Measurements from ENCODE around the gene PAXX.
A peak's percentile ranks its signal among the peaks of the same experiment; 100 is the strongest.

Gene PAXX

GRCh38 chr9:136982232-136983051, 9.8 kb upstream of the PAXX start, which contains the start of gene LCNL1:
Gene LCNL1 (plus strand): TSS chr9:136982993. CDS start chr9:136983587, 594 bp downstream.
- no peak for DNase-seq

DNA sequence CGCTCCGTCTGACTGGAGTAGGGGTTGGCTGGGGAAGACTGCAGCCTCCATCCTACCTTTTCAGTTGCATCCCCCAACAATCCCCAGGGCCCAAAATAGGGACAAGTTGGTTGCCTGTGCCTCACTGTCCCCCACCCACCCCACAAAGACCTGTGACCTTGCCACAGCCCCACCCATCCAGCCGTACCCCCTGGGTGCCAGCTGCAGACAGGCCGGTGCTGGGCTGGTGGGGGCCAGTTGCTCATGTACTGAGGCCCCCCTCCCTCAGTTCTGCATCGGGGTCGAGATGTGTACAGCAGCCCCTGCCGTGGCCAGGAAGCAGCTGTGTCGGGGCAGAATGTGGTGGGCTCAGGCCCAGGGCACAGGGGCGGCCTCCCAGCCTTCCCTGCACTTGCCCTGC, 9.1 kb upstream of the PAXX start:
- no peak for DNase-seq

DNA sequence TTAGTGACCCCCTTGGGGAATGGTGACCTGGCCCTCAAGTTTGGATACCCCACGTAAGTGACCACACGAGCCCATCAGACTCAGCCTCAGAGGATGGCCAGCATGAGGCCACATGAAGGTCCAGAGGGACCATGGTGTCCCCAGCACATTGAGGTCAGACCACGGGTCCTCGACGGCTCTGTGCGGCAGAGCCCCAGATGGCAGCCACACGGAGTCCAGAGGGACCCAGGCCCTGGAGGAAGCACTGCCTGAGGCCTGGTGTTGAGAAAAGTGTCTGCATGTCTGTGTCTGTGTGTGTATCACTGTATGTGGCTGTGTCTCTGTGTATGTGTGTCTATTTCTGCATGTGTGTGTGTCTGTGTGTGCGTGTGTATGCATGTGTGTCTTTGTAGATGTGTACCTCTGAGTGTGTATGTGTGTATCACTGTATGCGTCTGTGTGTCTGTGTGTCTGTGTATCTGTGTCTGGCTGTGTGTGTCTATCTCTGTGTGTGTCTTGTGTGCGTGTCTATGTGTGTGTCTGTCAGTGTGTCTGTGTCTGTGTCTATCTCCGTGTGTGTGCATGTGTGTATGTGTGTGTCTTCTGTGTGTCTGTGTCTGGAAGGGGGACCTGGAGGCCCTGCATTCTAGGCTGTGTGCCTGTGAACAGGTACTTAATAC, 8.4 kb upstream of the PAXX start:
- no peak for DNase-seq

DNA sequence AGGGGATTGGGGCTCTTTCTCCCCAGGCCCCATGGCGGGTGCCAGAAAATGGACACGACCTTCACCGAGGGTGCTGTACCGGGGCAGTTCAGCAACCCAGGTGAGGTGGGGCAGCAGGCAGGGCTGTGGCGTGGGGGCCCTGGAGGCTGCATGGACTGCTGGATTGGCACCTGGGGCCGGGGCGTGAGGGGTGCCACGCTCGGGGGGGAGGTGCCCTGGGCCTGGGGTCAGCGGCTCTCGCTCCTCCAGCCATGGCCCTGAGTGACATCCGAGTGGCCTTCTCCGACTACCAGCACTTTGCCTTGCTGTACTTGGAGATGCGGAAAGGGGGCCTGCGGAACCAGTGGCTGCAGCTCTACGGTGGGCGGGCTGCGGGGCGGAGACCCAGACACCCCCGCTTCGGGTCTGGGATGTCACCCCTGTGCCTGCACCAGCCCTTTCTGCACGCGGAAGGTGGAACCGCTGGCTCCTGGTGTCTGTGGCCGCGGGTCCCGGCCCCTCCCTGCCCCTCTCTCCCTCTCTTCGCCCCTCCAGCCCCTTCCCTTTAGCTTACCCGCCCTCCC, 7.7 kb upstream of the PAXX start:
- no peak for DNase-seq

DNA sequence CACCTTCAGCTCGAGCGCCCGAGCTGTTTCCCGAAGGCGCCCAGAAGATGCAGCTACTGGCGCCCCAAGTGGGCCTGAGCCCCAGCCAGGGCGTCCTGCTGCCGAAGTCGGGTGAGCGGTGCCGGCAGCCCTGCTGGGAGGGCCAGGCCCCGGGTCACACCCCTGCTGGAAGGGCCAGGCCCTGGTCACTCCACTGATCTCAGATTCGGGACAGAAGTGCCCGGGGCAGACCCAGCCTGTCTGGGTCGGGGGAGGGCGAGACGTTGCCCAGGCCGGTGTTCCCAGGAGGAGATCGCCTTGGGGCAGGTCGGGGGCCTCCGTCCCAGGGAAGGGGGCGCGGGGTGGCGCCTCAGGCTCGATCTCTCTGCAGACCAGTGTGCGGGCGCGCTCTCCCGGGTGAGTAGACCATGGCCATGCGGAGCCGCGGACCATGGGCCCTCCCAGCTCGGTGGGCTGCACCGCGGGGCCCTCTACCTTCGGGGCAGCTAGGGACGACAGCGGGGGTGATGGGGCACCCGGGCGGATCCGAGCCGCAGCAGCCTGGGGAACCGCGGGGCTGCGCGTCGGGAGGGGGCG, 7.1 kb upstream of the PAXX start:
- no peak for DNase-seq

DNA sequence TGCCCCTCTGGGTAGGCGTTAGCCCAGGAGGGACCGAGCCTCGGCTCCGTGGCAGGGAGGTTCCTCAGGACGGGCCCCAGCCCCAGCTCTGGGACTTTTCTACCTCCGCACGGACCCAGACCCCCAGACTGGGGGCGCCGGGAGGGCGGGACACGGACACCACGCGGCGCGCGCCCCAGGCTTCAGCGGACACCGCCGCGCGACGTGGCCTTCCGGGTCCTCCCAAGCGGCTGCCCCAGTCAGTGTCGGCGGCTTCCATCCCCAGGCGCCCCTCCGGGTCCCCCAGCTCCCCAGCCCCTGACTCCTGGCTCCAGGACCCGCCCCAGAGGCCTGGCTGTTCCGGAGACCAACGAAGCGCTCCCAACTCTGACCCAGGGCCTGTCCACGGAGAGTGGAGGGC, 6.4 kb upstream of the PAXX start:
- no peak for DNase-seq

GRCh38 chr9:136988872-136989271, 3.4 kb upstream of the PAXX start:
- no peak for DNase-seq

- DNase-seq = no peak
These were observed 1.8 kb upstream of the PAXX start for GRCh38 chr9:136990242-136990911.

- no peak for DNase-seq
These were observed 672 bp downstream of the PAXX start for GRCh38 chr9:136992819-136993369.

DNA sequence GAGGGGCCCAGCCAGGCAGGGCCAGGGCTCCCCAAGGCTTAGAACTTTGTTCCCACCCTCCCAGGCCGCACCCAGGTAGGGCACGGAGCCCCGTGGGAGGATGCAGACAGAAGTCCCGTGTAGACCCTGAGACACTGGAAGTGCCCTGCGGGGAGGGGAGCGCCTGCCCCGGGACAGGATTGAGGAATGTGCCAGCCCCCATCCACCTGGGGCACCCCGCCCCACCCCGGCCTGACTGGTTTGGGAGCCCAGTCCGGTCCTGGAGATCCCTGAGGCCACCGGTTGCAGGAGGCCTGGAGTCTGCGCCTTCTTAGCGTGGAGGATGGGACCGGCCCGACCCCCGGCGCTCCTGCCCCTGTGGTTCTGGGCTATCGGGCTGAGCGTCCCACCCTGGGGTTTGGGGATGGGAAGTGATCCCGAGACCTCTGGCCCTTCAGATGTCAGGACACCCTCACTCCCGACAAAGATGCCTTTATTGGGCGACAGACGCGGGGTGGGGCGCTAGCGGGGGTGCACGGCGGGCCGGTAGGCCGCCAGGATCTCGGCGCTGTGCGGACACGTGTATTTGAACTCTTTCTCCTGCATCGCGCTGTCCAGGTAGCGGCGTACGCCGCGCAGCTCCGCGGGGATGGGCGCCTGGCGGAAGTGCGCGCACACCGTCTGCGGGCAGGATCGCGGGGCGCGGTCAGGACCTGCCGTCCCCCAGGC, 2.1 kb downstream of the PAXX start:
- DNase-seq = no peak

- no peak for DNase-seq
These were observed 2.6 kb downstream of the PAXX start for GRCh38 chr9:136994888-136995230.

DNA sequence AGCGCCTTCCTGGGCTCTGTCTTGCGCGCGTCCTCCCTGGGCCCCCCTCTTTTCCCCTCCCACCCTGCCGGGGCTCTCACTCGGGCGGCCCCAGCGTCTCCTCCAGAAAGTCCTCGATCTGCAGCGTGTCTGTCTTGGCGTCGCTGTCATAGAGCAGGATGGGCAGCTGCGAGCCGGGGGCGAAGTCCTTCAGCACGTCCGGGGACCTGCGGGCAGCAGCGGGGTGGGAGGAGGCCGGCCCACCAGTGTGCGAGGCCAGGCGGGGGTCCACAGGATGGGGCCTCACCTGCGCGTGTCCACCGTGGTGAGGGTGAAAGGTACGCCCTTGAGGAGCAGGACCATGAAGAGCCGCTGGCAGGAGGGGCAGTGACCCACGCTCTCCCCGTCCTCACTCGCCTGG, 3.1 kb downstream of the PAXX start:
- no peak for DNase-seq

DNA sequence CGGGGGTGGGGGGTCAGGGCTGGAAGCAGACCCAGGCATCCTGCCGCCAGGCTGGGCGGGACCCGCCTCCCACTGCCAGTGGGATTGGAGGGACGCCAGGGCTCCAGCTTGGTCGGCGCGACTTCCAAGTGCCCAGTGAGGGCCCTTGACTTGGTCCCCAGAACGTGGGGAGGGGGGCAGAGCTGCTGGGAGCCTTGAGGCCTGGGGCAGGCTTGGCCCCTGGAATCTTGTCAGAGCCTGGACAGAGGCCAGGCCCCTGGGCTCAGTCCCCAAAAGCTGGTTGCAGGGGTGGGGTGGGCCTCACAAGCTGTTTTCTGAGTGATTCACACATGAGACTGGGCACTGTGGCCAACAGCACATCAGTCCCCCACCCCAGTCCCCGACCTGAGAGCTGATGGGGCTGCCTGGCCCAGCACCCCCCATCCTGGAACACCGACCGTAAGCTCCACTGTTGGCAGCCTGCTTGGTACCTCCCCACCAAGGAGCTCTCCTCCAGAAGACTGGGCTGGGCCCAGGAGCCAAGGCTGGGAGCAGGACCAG, 3.6 kb downstream of the PAXX start:
- peak; percentile 24 for DNase-seq

GRCh38 chr9:136996361-136997292, 4.4 kb downstream of the PAXX start, which contains the start of gene CLIC3:
Gene CLIC3 (minus strand): TSS chr9:136996568. CDS start chr9:136996543, 25 bp downstream.
- peak; percentile 7 for DNase-seq

- no peak for DNase-seq
These were observed 5.1 kb downstream of the PAXX start for GRCh38 chr9:136997371-136997770.

DNA sequence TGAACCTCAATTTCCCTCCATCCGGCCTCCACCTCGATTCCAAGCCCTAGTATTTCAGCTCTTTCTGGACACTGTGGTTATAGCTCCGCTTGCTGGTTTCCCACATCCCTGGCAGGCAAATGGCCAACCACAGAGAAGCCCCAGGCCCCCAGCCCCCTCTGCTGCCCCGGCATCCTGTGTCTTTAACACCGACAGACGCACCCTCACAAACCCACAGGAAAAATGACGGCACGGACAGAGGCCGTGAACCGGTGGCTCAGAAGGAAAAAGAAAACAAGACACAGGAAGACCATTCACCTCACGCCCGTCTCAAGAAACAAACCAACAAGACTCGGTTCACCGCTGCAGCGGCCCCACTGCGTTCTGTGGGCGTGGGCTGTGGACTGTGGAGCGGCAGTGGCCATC, 5.6 kb downstream of the PAXX start:
- no peak for DNase-seq

- peak; percentile 63 for DNase-seq
These were observed 8.1 kb downstream of the PAXX start for GRCh38 chr9:137000177-137000930.

- no peak for DNase-seq
These were observed 9.8 kb downstream of the PAXX start for GRCh38 chr9:137001857-137002645.

- DNase-seq = no peak
These were observed 10.4 kb downstream of the PAXX start for GRCh38 chr9:137002646-137003041.
